22Rv1 (cell line): ENCODE measurements around the gene WBP2.

Experiments
- ZFX ChIP-seq: fragments of 450-650 bp; IDR thresholded peaks from 2 replicates; pipeline ENCODE4 v1.6.1; 2017; ENCODE audit warnings: antibody characterized with exemption, borderline replicate concordance
- TF ChIP-seq, protein P1 (sequence below): fragments of 450-650 bp; IDR thresholded peaks from 2 replicates; pipeline ENCODE4 v1.5.1; 2017; ENCODE audit warnings: mild to moderate bottlenecking

DNA sequence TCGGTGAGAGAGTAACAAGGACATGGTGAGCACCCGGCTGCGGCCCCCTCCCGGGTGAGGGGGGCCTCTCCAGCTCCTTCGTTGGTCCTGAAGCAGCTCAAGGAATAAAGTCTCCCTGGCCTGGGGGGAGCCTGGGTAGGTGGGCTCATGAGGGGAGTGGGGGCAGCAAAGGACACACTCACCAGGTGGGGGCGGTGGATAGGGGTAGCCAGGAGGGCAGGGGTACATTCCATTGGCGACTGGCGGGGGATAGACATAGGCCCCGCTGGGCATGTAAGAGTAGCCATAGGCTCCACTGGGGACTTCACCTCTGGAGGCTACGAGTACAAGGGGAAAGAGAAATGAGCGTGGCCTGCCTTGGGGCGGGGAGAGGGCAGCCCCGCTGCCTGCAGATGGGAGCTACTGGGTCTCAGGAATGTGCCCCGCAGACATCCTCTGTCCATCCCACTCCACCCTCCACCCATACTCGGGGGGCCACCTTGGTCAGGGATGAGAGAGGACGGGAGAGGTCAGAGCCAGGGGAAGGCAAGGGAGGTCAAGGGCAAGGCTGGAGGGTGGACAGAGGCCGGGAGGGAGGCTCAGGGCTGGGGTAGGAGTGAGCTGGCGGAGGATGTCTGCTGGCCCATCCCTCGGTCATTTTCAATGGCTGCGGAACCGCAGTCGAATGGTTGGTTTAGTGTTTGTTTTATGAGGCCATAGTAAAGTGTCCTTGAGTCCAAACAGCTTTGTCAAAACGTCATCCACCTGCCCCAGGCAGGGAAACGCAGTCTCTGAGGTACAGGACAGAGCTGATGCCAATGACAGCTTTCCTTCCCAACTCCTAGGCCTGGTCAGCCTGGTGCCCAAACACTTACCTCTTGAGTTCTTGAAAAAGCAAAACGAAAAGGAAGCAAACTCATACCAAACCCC lies 7.3 kb downstream of the WBP2 start:
- TF ChIP-seq, protein P1, sequence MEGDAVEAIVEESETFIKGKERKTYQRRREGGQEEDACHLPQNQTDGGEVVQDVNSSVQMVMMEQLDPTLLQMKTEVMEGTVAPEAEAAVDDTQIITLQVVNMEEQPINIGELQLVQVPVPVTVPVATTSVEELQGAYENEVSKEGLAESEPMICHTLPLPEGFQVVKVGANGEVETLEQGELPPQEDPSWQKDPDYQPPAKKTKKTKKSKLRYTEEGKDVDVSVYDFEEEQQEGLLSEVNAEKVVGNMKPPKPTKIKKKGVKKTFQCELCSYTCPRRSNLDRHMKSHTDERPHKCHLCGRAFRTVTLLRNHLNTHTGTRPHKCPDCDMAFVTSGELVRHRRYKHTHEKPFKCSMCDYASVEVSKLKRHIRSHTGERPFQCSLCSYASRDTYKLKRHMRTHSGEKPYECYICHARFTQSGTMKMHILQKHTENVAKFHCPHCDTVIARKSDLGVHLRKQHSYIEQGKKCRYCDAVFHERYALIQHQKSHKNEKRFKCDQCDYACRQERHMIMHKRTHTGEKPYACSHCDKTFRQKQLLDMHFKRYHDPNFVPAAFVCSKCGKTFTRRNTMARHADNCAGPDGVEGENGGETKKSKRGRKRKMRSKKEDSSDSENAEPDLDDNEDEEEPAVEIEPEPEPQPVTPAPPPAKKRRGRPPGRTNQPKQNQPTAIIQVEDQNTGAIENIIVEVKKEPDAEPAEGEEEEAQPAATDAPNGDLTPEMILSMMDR: no peak
- no peak for TF ChIP-seq ZFX
